ENCODE results near the gene ERICH4.
"Not testable (repeated sequence)": the region's sequence is repeated elsewhere in the genome, so short reads cannot be mapped to it uniquely, and the experiment has no call there.

ERICH4 gene

DNA sequence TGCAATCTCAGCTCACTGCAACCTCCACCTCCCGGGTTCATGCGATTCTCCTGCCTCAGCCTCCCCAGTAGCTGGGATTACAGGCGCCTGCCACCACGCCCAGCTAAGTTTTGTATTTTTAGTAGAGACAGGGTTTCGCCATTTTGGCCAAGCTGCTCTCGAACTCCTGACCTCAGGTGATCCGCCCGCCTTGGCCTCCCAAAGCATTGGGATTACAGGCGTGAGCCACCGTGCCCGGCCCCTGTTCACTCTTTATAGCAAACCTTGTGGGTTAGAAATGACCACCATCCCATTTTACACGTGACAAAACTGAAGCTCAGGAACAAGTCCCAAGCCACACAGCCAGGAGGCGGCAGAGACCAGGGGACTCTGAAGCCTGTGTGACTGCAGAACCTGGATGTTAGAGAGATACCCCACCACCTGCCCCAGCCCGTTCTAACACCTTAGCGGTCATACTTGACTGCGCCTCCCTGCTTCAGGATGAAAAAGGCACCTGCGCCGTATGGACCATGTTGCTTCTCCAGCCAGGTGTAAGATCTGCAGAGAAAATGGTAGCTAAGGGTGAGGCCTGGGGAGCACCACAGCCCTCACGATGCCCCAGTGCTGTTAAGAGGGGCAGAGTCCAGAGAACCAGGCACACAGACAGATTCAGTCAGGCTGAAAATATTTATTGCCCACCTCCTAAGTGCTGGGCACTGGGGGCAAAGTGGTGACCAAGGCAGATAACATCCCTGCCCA, 6.9 kb upstream of the ERICH4 start:
- no peak for DNase-seq

- DNase-seq, result no peak
Observed at GRCh38 chr19:41436674-41436951, 6.3 kb upstream of the ERICH4 start.

DNA sequence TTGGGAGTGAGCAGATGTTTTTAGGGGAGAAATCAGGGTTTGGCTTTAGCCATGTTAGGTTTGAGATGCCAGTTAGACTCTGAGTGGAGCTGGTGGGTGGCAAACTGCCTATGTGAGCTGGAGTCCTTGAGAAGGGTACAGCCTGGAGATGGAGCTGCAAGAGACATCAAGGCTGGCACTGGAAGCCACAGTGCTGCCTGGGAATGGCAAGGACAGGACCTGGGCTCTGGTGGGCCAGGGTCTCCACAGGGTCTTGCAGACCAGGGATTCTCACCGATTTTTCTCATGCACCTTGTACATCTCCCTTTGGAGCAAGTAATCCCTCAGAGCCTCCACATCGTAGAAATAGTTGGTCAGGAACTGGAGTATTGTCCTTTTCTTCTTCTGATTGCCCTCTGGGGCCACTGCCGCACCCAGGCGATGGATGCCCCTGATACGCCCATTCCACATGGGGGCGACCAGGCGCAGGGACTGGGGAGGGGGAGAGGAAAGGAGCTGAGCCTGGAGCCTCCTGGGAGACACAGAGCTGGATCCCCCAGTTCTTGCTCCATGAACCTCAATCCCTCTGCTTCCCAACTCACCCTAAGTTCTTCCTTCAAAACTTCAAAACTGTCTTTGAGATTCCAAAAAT, 4.9 kb upstream of the ERICH4 start:
- no peak for DNase-seq

DNA sequence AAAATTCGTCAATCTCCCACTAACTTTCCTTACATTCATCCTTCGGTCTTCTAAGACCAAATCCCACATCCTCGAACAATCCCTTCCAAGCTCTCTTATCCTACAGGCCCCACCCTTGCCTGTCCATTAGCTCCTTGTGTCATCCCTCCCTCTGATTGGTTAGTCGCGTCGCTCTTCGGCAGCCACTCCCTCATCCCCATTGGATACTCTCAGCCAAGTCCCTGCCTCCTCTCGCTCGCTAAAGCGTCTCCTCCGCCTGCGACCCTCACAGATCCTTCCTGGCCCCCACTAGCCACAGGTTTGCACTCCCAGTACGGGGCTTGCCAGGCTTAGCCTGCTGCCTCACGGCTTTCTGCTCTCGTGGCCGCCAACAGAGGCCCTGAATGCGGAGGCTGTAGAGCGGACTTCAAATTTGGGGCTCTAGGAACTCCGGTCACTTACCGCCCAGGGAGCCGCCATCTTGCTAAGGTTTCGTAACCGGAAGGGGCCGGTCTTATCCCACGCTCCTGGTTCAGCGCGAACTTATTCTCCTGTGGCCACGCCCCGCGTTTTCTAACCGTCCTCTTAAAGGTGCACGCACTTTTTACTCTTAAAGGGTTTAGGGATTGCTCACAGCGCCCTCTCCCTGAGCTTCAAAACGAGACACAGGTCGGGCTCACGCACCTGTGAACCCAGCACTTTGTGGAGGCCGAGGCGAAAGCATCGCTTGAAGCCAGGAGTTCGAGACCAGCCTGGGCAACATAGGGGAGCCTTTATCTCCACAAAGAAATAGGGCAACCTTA, 3.3 kb upstream of the ERICH4 start, which contains the start of gene DMAC2:
Gene DMAC2 (minus strand): TSS at position 472 of the 782 bp plus-strand sequence. CDS start 13 bp downstream, at position 459.
- DNase-seq, result peak; percentile 98 to 100 (median 99)

DNA sequence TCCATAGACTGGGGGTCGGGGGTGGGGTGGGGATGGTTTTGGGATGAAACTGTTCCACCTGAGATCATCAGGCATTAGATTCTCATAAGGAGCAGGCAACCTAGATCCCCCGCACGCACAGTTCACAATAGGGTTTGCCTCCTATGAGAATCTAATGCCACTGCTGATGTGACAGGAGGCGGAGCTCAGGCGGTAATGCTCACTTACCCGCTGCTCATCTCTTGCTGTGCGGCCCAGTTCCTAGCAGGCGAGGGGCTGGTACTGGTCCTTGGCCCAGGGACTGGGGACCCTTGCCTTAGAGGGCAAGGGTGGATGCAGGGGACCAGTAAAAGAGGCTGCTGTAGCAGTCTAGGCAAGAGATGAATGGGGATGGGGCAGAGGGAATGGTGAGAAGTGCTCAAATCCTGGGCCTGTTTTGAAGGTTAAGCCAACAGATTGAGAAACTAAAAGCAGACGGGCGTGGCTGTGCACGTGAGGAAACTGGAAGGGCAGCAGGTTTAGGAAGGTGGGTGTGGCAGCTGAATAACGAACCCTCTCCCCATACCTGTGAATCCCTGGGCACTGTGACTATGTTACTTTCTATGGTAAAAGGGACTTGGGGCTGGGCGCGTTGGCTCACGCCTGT, 1.5 kb upstream of the ERICH4 start:
- no peak for DNase-seq

GRCh38 chr19:41443813-41444455, 978 bp downstream of the ERICH4 start:
- DNase-seq, result no peak

GRCh38 chr19:41445575-41445974, 2.6 kb downstream of the ERICH4 start:
- no peak for DNase-seq

DNA sequence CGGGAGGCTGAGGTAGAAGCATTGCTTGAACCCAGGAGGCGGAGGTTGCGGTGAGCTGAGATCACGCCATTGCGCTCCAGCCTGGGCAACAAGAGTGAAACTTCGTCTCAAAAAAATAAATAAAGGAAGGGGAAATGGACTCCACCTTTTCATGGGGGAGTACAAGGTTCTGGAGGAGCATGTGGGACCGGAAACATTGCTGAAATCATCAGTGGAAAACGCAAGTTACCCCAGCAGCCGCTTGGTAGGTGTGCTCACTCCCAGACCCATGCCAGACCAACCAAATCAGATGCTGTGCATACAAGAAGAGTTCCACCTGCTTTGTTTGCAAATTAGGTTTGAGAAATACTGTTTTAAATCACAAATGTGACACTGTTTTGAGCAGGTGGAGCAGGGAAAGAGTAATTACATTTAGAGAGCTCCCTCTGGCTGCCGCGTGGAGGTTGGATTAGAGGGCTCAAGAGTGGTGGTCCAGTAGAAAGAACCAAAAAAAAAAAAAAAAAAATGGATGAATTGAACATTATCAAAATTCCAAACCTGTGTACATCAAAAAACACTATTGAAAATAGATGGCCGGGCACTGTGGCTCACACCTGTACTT, 4.9 kb downstream of the ERICH4 start:
- peak in 1 of 3 experiments; percentile 5 for DNase-seq

GRCh38 chr19:41449079-41449864, 6.3 kb downstream of the ERICH4 start:
- DNase-seq, result peak; percentile 51 to 82 (median 57)

DNA sequence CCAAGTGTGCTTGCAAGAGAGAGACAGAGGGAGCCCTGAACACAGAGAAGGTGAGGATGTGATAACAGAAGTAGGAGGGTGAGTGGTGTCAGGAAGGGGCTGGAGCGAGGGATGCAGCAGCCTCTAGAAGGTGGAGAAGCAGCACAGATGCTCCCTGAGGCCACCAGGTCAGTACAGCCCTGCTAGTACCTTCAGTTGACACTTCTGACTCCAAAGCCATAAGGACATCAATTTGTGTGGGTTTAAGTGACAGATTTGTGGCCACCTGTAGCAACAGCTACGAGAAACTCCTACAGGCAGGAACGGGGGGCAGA, 6.9 kb downstream of the ERICH4 start:
- peak in 1 of 3 experiments; percentile 32 for DNase-seq

DNA sequence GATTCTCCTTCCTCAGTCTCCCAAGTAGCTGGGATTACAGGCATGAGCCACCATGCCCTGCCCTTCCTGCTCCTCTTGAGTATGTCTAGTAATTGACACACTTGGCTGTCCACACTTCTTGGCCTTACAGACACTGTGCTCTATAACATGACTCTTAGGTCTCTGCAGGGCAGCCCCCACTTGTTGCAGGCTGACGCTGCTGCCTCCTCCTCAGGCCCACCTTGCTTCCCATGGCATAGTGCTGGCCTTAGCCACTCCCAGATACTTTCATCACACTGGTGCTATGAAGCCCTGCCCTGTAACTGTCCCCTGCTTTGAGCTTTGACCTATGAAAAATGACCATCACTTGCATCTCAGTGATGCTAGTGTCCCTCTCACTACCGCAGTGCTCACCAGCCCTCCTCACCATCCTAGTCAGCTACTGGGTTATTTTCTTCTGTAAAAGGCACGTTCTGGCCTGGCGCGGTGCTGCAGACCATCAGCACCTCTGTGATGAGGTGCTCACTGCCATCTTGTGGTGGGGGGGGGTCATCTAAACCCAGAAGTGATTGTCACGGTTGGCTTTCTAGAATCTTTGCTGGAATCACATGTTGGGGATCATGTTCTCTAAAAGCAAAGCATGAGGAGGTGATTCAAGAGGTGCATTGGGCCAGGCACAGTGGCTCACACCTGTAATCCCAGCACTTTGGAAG, 9.8 kb downstream of the ERICH4 start:
- DNase-seq, result no peak

GRCh38 chr19:41455936-41456335, 13.0 kb downstream of the ERICH4 start:
- no peak for DNase-seq

- DNase-seq, result no peak
Observed at GRCh38 chr19:41456342-41456918, 13.5 kb downstream of the ERICH4 start.

DNA sequence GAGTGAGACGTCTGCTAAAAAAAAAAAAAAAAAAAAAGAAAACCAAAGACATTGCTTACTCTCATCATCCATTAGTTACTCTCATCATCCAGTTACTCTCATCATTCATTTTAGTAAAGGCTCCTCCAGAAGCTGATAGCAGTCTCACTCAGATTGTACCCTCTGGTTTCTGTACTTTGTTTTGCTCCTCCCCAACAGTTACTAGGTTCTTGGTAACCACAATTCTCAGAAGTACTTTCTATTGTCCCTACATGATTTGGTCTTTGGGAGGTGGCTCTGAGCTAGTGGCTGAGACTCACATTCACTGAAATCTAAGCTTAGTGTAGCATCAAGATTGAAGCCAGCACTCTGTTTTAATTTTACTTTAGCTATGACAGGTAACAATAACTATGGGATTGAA, 14.3 kb downstream of the ERICH4 start:
- DNase-seq, result no peak

DNA sequence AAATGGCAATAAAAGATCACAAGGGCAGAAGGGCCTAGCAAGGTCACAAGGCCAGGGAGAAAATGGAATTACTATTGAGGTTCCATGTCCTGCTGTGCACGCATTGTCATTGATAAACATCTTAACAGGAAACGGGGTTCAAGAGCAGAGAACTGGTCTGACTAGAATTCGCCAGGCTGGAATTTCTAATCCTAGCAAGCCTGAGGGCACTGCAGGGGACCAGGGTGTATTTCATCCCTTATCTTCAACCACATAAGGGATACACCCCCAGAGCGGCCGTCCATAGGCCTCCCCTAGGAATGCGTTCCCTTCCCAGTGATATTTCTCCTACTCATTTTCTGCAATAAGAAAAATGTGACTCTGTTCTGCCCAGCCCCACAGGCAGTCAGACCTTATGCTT, 19.5 kb downstream of the ERICH4 start:
- DNase-seq, result no peak

DNA sequence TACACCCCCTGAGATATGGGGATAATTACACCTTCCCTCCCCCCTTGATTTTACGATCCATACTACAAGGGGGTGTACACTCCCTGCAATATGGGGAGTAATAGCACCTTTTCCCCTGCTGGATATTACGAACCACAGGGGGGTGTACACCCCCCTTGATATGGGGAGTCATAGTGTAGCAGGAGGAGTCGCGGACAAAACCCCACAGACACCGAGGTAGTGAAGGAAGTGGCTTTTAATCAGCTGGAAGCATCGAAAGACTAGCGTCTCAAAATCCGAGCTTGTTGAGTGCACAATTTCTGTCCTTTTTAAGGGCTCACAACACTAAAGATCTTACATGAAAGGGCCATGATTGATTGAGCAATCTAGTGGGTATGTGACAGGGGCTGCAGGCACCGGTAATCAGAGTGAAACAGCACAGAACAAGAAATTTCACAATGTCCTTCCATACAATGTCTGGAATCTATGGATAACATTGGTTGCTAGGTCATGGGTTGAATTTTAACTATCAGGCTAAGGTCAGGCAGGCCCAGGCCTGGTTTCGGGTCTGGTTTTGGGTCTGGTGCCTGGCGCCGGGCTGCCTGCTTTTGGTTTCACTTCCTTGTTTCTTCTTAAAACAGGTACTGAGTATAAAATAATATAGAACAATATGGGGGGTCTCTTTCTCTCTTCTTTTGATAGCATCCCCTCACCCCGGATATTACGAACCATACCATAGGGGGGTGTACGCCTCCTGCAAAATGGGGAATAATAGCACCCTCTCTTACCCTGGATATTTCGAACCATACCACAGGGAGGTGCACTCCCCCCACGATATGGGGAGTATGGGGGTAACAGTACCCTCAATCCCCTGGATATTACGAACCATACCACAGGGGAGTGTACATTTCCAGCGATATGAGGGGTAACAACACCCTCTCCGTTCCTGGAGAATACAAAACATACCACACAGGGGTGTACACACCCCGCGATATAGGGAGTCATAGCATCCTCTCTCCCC, 20.6 kb downstream of the ERICH4 start:
- DNase-seq, result not testable (repeated sequence)

DNA sequence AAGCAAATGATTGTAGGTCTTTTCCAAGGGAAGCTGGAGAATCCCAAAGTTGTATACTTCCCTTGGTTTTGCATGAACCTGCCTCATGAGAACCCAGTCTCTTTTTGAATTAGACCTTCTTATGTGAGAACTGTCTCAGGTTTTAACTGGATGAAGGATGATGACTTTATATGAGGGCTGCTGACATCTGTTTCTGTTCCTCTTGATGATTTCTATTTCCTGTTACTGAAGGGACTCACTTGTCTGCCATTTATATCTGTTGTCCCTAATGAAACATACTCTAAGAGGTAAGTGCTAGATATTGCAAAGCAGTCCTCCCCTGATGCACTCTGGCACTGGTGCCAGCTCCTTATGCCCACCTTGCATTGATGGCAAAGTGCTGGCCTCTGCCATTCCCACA, 33.6 kb downstream of the ERICH4 start:
- DNase-seq, result no peak

- no peak for DNase-seq
Observed at GRCh38 chr19:41478171-41478570, 35.2 kb downstream of the ERICH4 start.
